Right ventricle myocardium superior (tissue), 1 donor: ENCODE results near the gene RET. TPM values are rescaled to one million over a fixed set of nuclear protein-coding genes. Genes with fewer than 3 reads are reported as not detected.
A peak's percentile ranks its signal among the peaks of the same experiment; 100 is the strongest.
"Not testable (repeated sequence)": the region's sequence is repeated elsewhere in the genome, so short reads cannot be mapped to it uniquely, and the experiment has no call there.

ENCODE experiments used
- ATAC-seq: fragments of 200-7000 bp; cut with Tn5 transposase; one replicate; pipeline ENCODE4 v1.9.1; 2020; ENCODE audit warnings: mild to moderate bottlenecking; ENCODE audit not compliant: poor library complexity
- DNase-seq: peaks from one replicate; pipeline ENCODE4 v3.0.0-alpha.2; 2020
- intact Hi-C: fragments of 100-400 bp; cut with DNase I; formaldehyde crosslinking; loops from one replicate; pipeline ENCODE4 v1.11.2; 2022
- total RNA-seq: library from RNA; stranded (reverse); fragmentation: NEBNext Ultra II Directional; extraction: Animal tissue kit (Norgen Biotek cat#: 25700); gene quantifications from one replicate; pipeline ENCODE4 v1.2.1, GENCODE V29; 2021
- donor health status: DM: no; HTN: yes; CAD: no; lungs with severe emphysema.

The RET gene
- total RNA-seq, 1 donor from 2014 or later = 6.6 TPM

- ATAC-seq (no peak), DNase-seq (no peak)
- intact Hi-C loops = no loop called here
Observed at GRCh38 chr10:43136432-43136831, 59.6 kb downstream of the RET start.

- no peak for DNase-seq
- intact Hi-C loops = no loop called here
- ATAC-seq = no peak
Observed at GRCh38 chr10:43136995-43137716, 60.3 kb downstream of the RET start.

GRCh38 chr10:43137717-43138020, 60.8 kb downstream of the RET start:
- intact Hi-C loops = no loop called here
- peak; percentile 71 for ATAC-seq
- peak; percentile 66 for DNase-seq

GRCh38 chr10:43138021-43138756, 61.3 kb downstream of the RET start, which contains the start of gene CSGALNACT2:
Gene CSGALNACT2, plus strand, starts transcription at chr10:43138445. Its CDS starts 16,705 bp downstream, at chr10:43155150.
- DNase-seq = peak; percentile 92
- intact Hi-C loops = no loop called here
- peak; percentile 98 for ATAC-seq

GRCh38 chr10:43138757-43139241, 61.9 kb downstream of the RET start:
- DNase-seq = no peak
- ATAC-seq = peak; percentile 13
- intact Hi-C loops = no loop called here

GRCh38 chr10:43141421-43141820, 64.6 kb downstream of the RET start:
- ATAC-seq = no peak
- intact Hi-C loops = no loop called here
- DNase-seq = no peak

GRCh38 chr10:43145311-43145710, 68.4 kb downstream of the RET start:
- ATAC-seq = no peak
- no peak for DNase-seq
- intact Hi-C loops = no loop called here

- intact Hi-C loops, ATAC-seq, DNase-seq: not testable (repeated sequence)
Observed at GRCh38 chr10:43145936-43146335, 69.1 kb downstream of the RET start.

- DNase-seq (no peak), ATAC-seq (no peak)
- intact Hi-C loops = no loop called here
Observed at GRCh38 chr10:43151371-43151770, 74.5 kb downstream of the RET start.

GRCh38 chr10:43153901-43154300, 77.0 kb downstream of the RET start:
- intact Hi-C loops = no loop called here
- ATAC-seq = no peak
- no peak for DNase-seq

GRCh38 chr10:43155221-43155620, 78.4 kb downstream of the RET start:
- no peak for DNase-seq
- intact Hi-C loops = no loop called here
- no peak for ATAC-seq

GRCh38 chr10:43155741-43156140, 78.9 kb downstream of the RET start:
- intact Hi-C loops = no loop called here
- DNase-seq (no peak), ATAC-seq (no peak)

GRCh38 chr10:43156590-43157341, 79.9 kb downstream of the RET start:
- intact Hi-C loops = no loop called here
- DNase-seq (no peak), ATAC-seq (no peak)

GRCh38 chr10:43158636-43159035, 81.8 kb downstream of the RET start:
- intact Hi-C loops = no loop called here
- no peak for ATAC-seq
- no peak for DNase-seq

- no peak for DNase-seq
- ATAC-seq = no peak
- intact Hi-C loops = no loop called here
Observed at GRCh38 chr10:43160046-43160920, 83.4 kb downstream of the RET start.

- DNase-seq (no peak), ATAC-seq (no peak)
- intact Hi-C loops = no loop called here
Observed at GRCh38 chr10:43160921-43161255, 84.0 kb downstream of the RET start.

- DNase-seq (no peak), ATAC-seq (no peak)
- intact Hi-C loops = no loop called here
Observed at GRCh38 chr10:43162604-43163003, 85.7 kb downstream of the RET start.

- intact Hi-C loops = no loop called here
- ATAC-seq = no peak
- DNase-seq = no peak
Observed at GRCh38 chr10:43166207-43166879, 89.5 kb downstream of the RET start.
